NB4 (cell line): ENCODE measurements around the gene ADGRL3.

ENCODE experiments used
- CTCF ChIP-seq: IDR thresholded peaks from one replicate; pipeline ENCODE4 v1.5.1; 2012; ENCODE audit warnings: low read depth, low read length
- MAX ChIP-seq: IDR thresholded peaks from 2 replicates; pipeline ENCODE4 v1.6.1; 2011; ENCODE audit warnings: low read depth, low read length
- MYC ChIP-seq: IDR thresholded peaks from 2 replicates; pipeline ENCODE4 v1.6.1; 2011; ENCODE audit warnings: low read depth, low read length
- POLR2A ChIP-seq: IDR thresholded peaks from 2 replicates; pipeline ENCODE4 v1.6.1; 2011; ENCODE audit warnings: mild to moderate bottlenecking; ENCODE audit not compliant: insufficient read length; ENCODE audit errors: extremely low read depth

DNA sequence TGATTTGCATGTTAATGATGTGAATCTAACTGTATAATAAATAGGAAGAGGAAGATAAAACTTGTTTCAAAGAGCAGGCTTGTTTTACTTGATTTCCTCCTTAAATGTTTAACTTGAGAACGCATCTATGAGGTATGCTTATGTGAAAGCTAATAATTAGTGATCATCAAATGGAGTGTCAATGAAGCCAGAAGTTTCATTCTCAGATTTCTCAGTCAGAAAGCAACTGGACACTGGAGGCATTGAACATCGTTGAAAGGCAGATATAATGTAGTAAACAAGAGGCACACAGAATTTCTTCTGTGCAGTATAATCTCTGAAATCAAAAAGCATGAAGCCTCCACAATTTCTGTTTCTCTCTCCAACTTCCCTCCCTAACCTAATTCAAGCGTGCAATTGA, 672.9 kb downstream of the ADGRL3 start:
- TF ChIP-seq CTCF (no peak), POLR2A (no peak), MAX (no peak), MYC (no peak)
